Fibroblast of lung (primary cell): Measurements from ENCODE around the gene TRIM54. TPM values are rescaled to one million over a fixed set of nuclear protein-coding genes. Genes with fewer than 3 reads are reported as not detected.

Source experiments
- DNase-seq, 2 donors: peaks; one replicate each; pipeline versions ENCODE4 v3.0.0 to v3.0.0-alpha.2; 2010; ENCODE audit warnings: low read depth in 2 of 2
- H2AFZ ChIP-seq: 2 replicates; pipeline ENCODE4 v1.5.1; 2012; ENCODE audit warnings: low read length, control low read depth, inconsistent platforms
- H3K27ac ChIP-seq: 2 replicates; pipeline ENCODE4 v1.5.1; 2011; ENCODE audit warnings: low read length, control low read depth; ENCODE audit not compliant: insufficient read depth
- H3K27me3 ChIP-seq: 2 replicates; pipeline ENCODE4 v1.5.1; 2011; ENCODE audit warnings: mild to moderate bottlenecking, low read length; ENCODE audit not compliant: control insufficient read depth, insufficient read depth
- H3K36me3 ChIP-seq: 2 replicates; pipeline ENCODE4 v1.5.1; 2011; ENCODE audit warnings: low read length; ENCODE audit not compliant: control insufficient read depth, insufficient read depth
- H3K4me1 ChIP-seq: 2 replicates; pipeline ENCODE4 v1.5.1; 2011; ENCODE audit warnings: low read length; ENCODE audit not compliant: control insufficient read depth, insufficient read depth; ENCODE audit errors: extremely low read depth
- H3K4me2 ChIP-seq: 2 replicates; pipeline ENCODE4 v1.5.1; 2011; ENCODE audit warnings: low read length, control low read depth; ENCODE audit not compliant: insufficient read depth; ENCODE audit errors: extremely low read depth
- H3K4me3 ChIP-seq, 4 experiments: fragments of 200-600 bp in 1 of 4; sonication (generic) in 1 of 4; replicated peaks in 1 of 4; 2 replicates each; pipeline ENCODE4 v1.5.1; 2011 to 2016; ENCODE audit warnings: low read length in 4 of 4, low read depth in 3 of 4, mild to moderate bottlenecking in 3 of 4, control low read depth in 2 of 4, inconsistent platforms in 1 of 4, mixed read lengths in 1 of 4; ENCODE audit not compliant: insufficient read depth in 1 of 4; ENCODE audit errors: control extremely low read depth in 1 of 4
- H3K79me2 ChIP-seq: 2 replicates; pipeline ENCODE4 v1.5.1; 2012; ENCODE audit warnings: mild to moderate bottlenecking, low read length, inconsistent platforms; ENCODE audit not compliant: control insufficient read depth, insufficient read depth
- H3K9ac ChIP-seq: 2 replicates; pipeline ENCODE4 v1.5.1; 2011; ENCODE audit warnings: mild to moderate bottlenecking, low read length, control low read depth; ENCODE audit not compliant: insufficient read depth
- H3K9me3 ChIP-seq: 2 replicates; pipeline ENCODE4 v1.5.1; 2012; ENCODE audit warnings: low read depth, low read length; ENCODE audit not compliant: control insufficient read depth, insufficient read depth
- H4K20me1 ChIP-seq: 2 replicates; pipeline ENCODE4 v1.5.1; 2011; ENCODE audit warnings: low read length; ENCODE audit not compliant: control insufficient read depth, insufficient read depth; ENCODE audit errors: extremely low read depth
- EZH2 ChIP-seq: IDR thresholded peaks from 2 replicates; pipeline ENCODE4 v1.5.1; 2012; ENCODE audit warnings: low read length, control low read depth, mild to moderate bottlenecking; ENCODE audit errors: missing control alignments
- polyA plus RNA-seq, 2 donors: library from polyadenylated mRNA; depleted of rRNA in 1 of 2; stranded (reverse) in 1 of 2; unstranded in 1 of 2; fragments of >200 nt; gene quantifications; 2 replicates each; pipeline ENCODE4 v1.2.1, GENCODE V29; 2011 to 2012; ENCODE audit warnings: missing spikeins in 1 of 2
- total RNA-seq: library from RNA; depleted of rRNA; stranded (reverse); fragments of >200 nt; gene quantifications from 2 replicates; pipeline ENCODE4 v1.2.1, GENCODE V29; 2014
- TF ChIP-seq, protein P1 (sequence below), 2 donors: IDR thresholded peaks in 1 of 2; conservative IDR thresholded peaks in 1 of 2; 1 replicate in 1 of 2; 2 replicates in 1 of 2; pipeline ENCODE4 v1.5.1; 2011 to 2012; ENCODE audit warnings: low read length in 2 of 2, control low read depth in 1 of 2, inconsistent platforms in 1 of 2, low read depth in 1 of 2, mild to moderate bottlenecking in 1 of 2

The TRIM54 gene
- total and polyA plus RNA-seq, 2 donors (not counting 1 experiment from before 2014, with no cell fraction given), result 0.17 TPM; not detected in 1

DNA sequence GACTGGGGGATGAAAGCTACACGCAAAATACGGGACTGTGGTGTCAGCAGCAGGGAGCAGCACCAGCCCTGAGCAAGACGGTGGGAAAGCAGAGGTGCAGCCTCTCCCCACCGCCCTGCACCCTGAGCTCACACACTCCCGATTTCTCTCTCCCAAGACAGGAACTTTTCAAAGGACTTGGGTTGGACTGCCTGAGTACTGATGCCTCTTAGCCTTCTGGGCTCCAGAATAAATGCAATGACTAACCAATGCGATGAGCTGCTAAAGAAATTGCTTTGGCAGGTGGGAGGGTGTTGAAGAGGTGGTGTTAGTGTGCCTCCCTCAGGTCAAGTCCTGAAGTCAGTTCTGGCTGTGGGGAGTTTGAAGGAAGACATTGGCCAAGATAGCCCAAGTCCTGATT, 9.6 kb downstream of the TRIM54 start:
- Histone ChIP-seq H3K4me3 (no peak overlapping the region), H3K27ac (no peak overlapping the region), H3K36me3 (no peaks in the 10 kb centered on the region), H3K9ac (no peak overlapping the region), H3K27me3 (peaks cover 6% of the 10 kb centered on the region), H3K79me2 (no peaks in the 10 kb centered on the region), H3K9me3 (no peaks in the 10 kb centered on the region), H4K20me1 (no peaks in the 10 kb centered on the region), H3K4me1 (peaks cover 4% of the 10 kb centered on the region), H2AFZ (no peak overlapping the region), H3K4me2 (no peak overlapping the region)
- TF ChIP-seq EZH2, result no peak
- TF ChIP-seq, protein P1, sequence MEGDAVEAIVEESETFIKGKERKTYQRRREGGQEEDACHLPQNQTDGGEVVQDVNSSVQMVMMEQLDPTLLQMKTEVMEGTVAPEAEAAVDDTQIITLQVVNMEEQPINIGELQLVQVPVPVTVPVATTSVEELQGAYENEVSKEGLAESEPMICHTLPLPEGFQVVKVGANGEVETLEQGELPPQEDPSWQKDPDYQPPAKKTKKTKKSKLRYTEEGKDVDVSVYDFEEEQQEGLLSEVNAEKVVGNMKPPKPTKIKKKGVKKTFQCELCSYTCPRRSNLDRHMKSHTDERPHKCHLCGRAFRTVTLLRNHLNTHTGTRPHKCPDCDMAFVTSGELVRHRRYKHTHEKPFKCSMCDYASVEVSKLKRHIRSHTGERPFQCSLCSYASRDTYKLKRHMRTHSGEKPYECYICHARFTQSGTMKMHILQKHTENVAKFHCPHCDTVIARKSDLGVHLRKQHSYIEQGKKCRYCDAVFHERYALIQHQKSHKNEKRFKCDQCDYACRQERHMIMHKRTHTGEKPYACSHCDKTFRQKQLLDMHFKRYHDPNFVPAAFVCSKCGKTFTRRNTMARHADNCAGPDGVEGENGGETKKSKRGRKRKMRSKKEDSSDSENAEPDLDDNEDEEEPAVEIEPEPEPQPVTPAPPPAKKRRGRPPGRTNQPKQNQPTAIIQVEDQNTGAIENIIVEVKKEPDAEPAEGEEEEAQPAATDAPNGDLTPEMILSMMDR (conservative IDR thresholded peaks at IDR 0.05 in 1 of 2, IDR thresholded peaks at IDR 0.05 in 1 of 2; ENCODE audit: low read depth in 1 of 2, low read length in 2 of 2), result peak in 1 of 2 donors; percentile 1
- DNase-seq, result no peak

DNA sequence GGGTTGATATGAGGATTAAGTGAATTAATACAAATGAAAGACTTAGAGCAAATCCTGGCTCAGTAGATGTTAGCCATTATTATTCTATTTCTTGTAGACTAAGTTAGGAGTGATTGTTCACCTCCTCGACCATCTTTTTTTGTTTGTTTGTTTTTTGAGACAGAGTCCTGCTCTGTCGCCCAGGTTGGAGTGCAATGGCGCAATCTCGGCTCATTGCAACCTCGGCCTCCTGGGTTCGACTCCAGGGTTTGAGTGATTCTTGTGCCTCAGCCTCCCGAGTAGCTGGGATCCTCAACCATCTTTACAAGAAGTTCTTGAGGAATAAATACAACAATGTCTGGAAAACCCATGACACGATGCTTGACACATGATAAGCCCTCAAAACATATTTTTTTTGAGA, 12.7 kb downstream of the TRIM54 start:
- no peak for TF ChIP-seq EZH2
- TF ChIP-seq, protein P1 (conservative IDR thresholded peaks at IDR 0.05 in 1 of 2, IDR thresholded peaks at IDR 0.05 in 1 of 2; ENCODE audit: low read depth in 1 of 2, low read length in 2 of 2), result no peak
- Histone ChIP-seq H3K9me3 (no peaks in the 10 kb centered on the region), H3K4me2 (no peak overlapping the region), H3K36me3 (no peaks in the 10 kb centered on the region), H3K9ac (no peak overlapping the region), H3K27me3 (peaks cover 14% of the 10 kb centered on the region), H2AFZ (no peak overlapping the region), H3K4me3 (no peak overlapping the region), H3K27ac (no peak overlapping the region), H3K4me1 (peaks cover 4% of the 10 kb centered on the region), H3K79me2 (no peaks in the 10 kb centered on the region), H4K20me1 (no peaks in the 10 kb centered on the region)
- no peak for DNase-seq

DNA sequence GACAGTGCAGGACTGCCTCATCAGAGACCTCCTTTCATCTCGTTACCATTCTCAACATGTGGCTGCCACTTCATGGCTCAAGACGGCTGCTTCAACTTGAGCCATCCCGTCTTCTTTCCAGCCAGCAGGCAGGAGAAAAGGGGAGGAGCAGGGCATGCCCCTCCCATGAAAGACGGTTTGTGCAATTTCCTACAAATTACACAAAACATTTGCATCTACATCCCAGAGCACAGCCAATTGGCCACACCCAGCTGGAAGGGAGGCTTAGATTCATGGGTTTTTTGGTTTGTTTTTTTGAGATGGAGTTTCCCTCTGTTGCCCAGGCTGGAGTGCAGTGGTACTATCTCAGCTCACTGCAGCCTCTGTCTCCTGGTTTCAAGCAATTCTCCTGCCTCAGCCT, 14.3 kb downstream of the TRIM54 start:
- H3K4me3 ChIP-seq, result no peak overlapping the region
- peak in 1 of 2 donors; percentile 26 for DNase-seq
- no peak overlapping the region for H3K27ac ChIP-seq
- H3K4me1 ChIP-seq, result peaks cover 4% of the 10 kb centered on the region
- TF ChIP-seq, protein P1 (conservative IDR thresholded peaks at IDR 0.05 in 1 of 2, IDR thresholded peaks at IDR 0.05 in 1 of 2; ENCODE audit: low read depth in 1 of 2, low read length in 2 of 2), result no peak
- TF ChIP-seq EZH2, result no peak
- no peaks in the 10 kb centered on the region for H3K9me3 ChIP-seq
- no peak overlapping the region for H3K9ac ChIP-seq
- H4K20me1 ChIP-seq, result no peaks in the 10 kb centered on the region
- H3K4me2 ChIP-seq, result no peak overlapping the region
- H3K36me3 ChIP-seq, result no peaks in the 10 kb centered on the region
- H3K79me2 ChIP-seq, result no peaks in the 10 kb centered on the region
- H2AFZ ChIP-seq, result no peak overlapping the region
- peaks cover 10% of the 10 kb centered on the region for H3K27me3 ChIP-seq
